HG03280 (cell line): Measurements from ENCODE around the gene PDS5B.
A peak's percentile ranks its signal among the peaks of the same experiment; 100 is the strongest.
"Not testable (repeated sequence)": the region's sequence is repeated elsewhere in the genome, so short reads cannot be mapped to it uniquely, and the experiment has no call there.

ENCODE experiments used
- ATAC-seq: cut with Tn5 transposase; IDR thresholded peaks from one replicate; pipeline ENCODE4 v1.9.1; 2021; ENCODE audit warnings: mild to moderate bottlenecking, moderate library complexity; ENCODE audit not compliant: unreplicated experiment

PDS5B gene

GRCh38 chr13:32586080-32586900, at the start of gene PDS5B:
Gene PDS5B (plus strand): TSS chr13:32586452. CDS start chr13:32648773, 62,321 bp downstream.
- ATAC-seq, result peak; percentile 80

GRCh38 chr13:32537580-32538142, 48.6 kb upstream of the PDS5B start:
- no peak for ATAC-seq

- peak; percentile 82 for ATAC-seq
Observed at GRCh38 chr13:32538143-32538620, 48.1 kb upstream of the PDS5B start.

GRCh38 chr13:32538621-32539246, 47.5 kb upstream of the PDS5B start, which contains the start of gene N4BP2L2:
Gene N4BP2L2 (minus strand): TSS chr13:32538795. CDS start chr13:32537027, 1,768 bp downstream.
- peak; percentile 95 for ATAC-seq

- no peak for ATAC-seq
Observed at GRCh38 chr13:32542221-32542620, 44.0 kb upstream of the PDS5B start.

GRCh38 chr13:32545083-32545482, 41.2 kb upstream of the PDS5B start:
- no peak for ATAC-seq

GRCh38 chr13:32548837-32549236, 37.4 kb upstream of the PDS5B start:
- ATAC-seq, result no peak

GRCh38 chr13:32549788-32550187, 36.5 kb upstream of the PDS5B start:
- ATAC-seq, result no peak

- no peak for ATAC-seq
Observed at GRCh38 chr13:32553720-32554119, 32.5 kb upstream of the PDS5B start.

GRCh38 chr13:32555613-32556012, 30.6 kb upstream of the PDS5B start:
- ATAC-seq, result no peak

- ATAC-seq, result not testable (repeated sequence)
Observed at GRCh38 chr13:32560842-32561241, 25.4 kb upstream of the PDS5B start.

- not testable (repeated sequence) for ATAC-seq
Observed at GRCh38 chr13:32575687-32576086, 10.6 kb upstream of the PDS5B start.

GRCh38 chr13:32577032-32577431, 9.2 kb upstream of the PDS5B start:
- no peak for ATAC-seq

- ATAC-seq, result no peak
Observed at GRCh38 chr13:32581177-32581786, 5.0 kb upstream of the PDS5B start.

GRCh38 chr13:32582281-32582680, 4.0 kb upstream of the PDS5B start:
- ATAC-seq, result no peak

- no peak for ATAC-seq
Observed at GRCh38 chr13:32582991-32583390, 3.3 kb upstream of the PDS5B start.

- ATAC-seq, result no peak
Observed at GRCh38 chr13:32585550-32586079, 637 bp upstream of the PDS5B start.

GRCh38 chr13:32587011-32587810, 959 bp downstream of the PDS5B start:
- peak; percentile 31 for ATAC-seq

- no peak for ATAC-seq
Observed at GRCh38 chr13:32587811-32588170, 1.5 kb downstream of the PDS5B start.

- no peak for ATAC-seq
Observed at GRCh38 chr13:32588736-32589135, 2.5 kb downstream of the PDS5B start.
